Brain microvascular endothelial cell (primary cell): ENCODE results near the gene HNRNPL.
"Not testable (repeated sequence)": the region's sequence is repeated elsewhere in the genome, so short reads cannot be mapped to it uniquely, and the experiment has no call there.

Experiments used
- DNase-seq: peaks from one replicate; pipeline ENCODE4 v3.0.0-alpha.2; 2020
- H3K27ac ChIP-seq: fragments of 250-450 bp; sonication (Bioruptor Pico); 2 replicates; pipeline ENCODE4 v1.5.1; 2020; ENCODE audit warnings: mild to moderate bottlenecking, moderate library complexity
- H3K27me3 ChIP-seq: fragments of 250-450 bp; sonication (Bioruptor Pico); replicated peaks from 2 replicates; pipeline ENCODE4 v1.5.1; 2020; ENCODE audit warnings: mild to moderate bottlenecking
- H3K36me3 ChIP-seq: fragments of 250-450 bp; sonication (Bioruptor Pico); replicated peaks from 2 replicates; pipeline ENCODE4 v1.5.1; 2020; ENCODE audit warnings: mild to moderate bottlenecking
- H3K4me3 ChIP-seq: 2 replicates; pipeline ENCODE4 v1.5.1; 2011; ENCODE audit warnings: low read depth, mild to moderate bottlenecking, control low read depth, low read length, moderate library complexity
- in situ Hi-C: cut with HindIII; loops from 2 replicates; pipeline ENCODE4 v1.10.0; 2017; ENCODE audit warnings: low sequenced_read_pairs, low pct_ligation_motif_present
- TF ChIP-seq, protein P1 (sequence below): IDR thresholded peaks from 2 replicates; pipeline ENCODE4 v1.5.1; 2011; ENCODE audit warnings: low read depth, mild to moderate bottlenecking, moderate library complexity, low read length, control low read depth, inconsistent platforms; ENCODE audit errors: missing control alignments

HNRNPL gene

DNA sequence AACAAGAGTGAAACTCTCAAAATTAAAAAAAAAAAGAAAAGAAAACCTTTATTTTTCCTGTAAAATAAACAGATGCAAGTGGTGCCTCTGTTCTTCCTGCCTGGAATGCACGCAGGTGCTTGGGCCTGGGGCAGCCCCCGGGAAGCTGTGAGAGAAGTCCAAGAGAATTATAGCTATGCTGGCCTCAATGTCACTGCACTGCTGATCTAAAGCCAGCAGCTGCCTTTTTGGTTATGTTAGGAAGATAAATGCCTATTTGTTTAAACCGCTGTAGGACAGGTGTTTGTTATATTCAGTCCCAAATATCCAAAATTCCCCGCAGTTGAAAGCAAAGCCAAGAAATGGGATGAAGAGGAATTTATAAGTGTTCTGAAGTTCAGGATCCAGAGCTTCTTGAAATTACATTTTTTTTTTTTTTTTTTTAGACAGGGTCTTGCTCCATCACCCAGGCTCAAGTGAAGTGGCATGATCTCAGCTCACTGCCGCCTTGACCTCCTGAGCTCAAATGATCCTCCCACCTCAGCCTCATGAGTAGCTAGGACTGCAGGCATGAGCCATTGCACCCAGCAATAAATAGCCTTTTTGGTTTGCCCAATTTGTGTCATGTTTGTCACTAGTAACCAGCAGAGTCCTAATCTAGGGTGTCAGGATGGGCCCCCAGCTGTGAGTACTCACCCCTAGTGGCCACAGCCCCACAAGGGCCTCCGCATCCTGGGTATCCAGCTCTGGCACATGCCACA lies 26.0 kb upstream of the HNRNPL start:
- Histone ChIP-seq H3K27ac (no peak overlapping the region), H3K4me3 (no peak overlapping the region), H3K36me3 (no peaks in the 10 kb centered on the region), H3K27me3 (no peaks in the 10 kb centered on the region)
- in situ Hi-C loops: no loop called here
- TF ChIP-seq, protein P1, sequence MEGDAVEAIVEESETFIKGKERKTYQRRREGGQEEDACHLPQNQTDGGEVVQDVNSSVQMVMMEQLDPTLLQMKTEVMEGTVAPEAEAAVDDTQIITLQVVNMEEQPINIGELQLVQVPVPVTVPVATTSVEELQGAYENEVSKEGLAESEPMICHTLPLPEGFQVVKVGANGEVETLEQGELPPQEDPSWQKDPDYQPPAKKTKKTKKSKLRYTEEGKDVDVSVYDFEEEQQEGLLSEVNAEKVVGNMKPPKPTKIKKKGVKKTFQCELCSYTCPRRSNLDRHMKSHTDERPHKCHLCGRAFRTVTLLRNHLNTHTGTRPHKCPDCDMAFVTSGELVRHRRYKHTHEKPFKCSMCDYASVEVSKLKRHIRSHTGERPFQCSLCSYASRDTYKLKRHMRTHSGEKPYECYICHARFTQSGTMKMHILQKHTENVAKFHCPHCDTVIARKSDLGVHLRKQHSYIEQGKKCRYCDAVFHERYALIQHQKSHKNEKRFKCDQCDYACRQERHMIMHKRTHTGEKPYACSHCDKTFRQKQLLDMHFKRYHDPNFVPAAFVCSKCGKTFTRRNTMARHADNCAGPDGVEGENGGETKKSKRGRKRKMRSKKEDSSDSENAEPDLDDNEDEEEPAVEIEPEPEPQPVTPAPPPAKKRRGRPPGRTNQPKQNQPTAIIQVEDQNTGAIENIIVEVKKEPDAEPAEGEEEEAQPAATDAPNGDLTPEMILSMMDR: no peak
- DNase-seq: no peak

DNA sequence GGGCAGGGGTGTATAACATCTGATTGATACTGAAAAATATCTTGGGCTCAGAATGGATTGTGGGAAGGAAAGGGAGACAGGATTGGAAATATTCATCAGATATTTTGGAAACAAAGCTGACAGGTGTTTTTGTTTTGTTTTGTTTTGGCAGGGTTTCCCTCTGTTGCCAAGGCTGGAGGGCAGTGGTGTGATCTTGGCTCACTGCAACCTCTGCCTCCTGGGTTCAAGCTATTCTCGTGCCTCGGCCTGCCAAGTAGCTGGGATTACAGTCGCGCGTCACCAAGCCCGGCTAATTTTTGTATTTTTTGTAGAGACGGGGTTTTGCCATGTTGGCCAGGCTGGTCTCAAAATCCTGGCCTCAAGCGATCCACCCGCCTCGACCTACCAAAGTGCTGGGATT lies 23.6 kb upstream of the HNRNPL start:
- DNase-seq, H3K36me3 ChIP-seq, H3K27me3 ChIP-seq, H3K27ac ChIP-seq, H3K4me3 ChIP-seq, in situ Hi-C loops: not testable (repeated sequence)

DNA sequence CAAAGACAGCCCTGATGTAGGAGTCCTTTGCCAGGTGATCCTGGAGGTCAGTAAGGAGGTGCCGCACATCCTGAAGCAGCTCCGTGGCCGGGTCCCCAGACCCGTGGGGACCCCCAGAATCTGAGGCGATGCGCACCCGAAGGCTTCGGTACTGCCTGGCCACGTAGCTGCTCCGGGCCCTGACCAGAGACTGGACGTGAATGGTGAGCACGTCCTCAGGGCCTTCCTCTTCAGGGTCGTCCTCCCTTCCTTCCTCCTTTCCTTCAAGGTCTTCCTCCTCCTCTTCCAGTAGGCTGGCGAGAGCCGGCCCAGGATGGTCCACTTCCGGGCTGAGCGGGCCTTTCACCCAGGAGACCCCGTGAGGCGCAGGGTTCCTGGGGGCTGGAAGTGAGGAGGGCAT lies 20.8 kb upstream of the HNRNPL start:
- Histone ChIP-seq H3K36me3 (no peaks in the 10 kb centered on the region), H3K4me3 (no peak overlapping the region), H3K27me3 (no peaks in the 10 kb centered on the region), H3K27ac (no peak overlapping the region)
- TF ChIP-seq, protein P1: no peak
- in situ Hi-C loops: no loop called here
- DNase-seq: no peak

DNA sequence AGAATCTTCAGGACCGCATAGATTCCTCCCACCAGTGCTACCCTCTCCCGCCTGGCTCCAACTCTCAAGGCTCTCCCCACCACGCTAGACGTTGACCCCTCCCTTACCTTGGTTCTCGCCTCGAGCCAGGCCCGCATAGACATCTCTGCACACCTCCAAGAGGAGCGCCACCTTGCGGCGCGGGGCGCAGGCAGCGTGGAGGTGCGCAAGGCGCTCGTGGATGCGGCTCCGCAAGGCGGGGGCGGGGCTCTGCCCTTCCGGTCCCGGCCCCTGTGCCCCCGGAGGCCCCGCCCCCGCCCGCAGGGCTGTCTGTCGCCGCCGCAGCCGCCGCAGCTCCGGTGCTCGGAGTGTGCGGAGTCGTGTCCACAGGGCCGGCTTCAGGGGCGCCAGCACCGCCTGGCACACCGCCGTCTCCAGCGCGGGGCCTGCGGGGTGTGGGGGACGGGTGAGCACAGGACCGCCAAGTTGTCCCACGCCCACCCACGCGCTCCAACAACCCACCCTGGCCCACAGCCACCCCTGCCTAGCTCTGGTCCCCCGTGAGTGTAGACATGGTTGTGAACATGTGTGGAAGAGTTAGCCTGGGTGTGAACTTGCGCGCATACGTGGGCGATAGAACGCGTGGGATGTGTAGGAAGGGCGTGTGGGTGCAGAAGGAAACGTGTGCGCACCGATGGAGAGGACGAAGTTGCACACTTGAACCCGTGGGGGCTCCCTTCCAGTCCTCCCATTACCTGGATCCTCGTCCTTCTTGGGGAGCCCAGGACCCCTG lies 20.2 kb upstream of the HNRNPL start:
- H3K36me3 ChIP-seq: no peaks in the 10 kb centered on the region
- H3K27ac ChIP-seq: no peak overlapping the region
- in situ Hi-C loops: no loop called here
- peak; percentile 18 for DNase-seq
- TF ChIP-seq, protein P1: peak; percentile 80
- H3K4me3 ChIP-seq: peak overlapping the region; percentile 52
- H3K27me3 ChIP-seq: no peaks in the 10 kb centered on the region

DNA sequence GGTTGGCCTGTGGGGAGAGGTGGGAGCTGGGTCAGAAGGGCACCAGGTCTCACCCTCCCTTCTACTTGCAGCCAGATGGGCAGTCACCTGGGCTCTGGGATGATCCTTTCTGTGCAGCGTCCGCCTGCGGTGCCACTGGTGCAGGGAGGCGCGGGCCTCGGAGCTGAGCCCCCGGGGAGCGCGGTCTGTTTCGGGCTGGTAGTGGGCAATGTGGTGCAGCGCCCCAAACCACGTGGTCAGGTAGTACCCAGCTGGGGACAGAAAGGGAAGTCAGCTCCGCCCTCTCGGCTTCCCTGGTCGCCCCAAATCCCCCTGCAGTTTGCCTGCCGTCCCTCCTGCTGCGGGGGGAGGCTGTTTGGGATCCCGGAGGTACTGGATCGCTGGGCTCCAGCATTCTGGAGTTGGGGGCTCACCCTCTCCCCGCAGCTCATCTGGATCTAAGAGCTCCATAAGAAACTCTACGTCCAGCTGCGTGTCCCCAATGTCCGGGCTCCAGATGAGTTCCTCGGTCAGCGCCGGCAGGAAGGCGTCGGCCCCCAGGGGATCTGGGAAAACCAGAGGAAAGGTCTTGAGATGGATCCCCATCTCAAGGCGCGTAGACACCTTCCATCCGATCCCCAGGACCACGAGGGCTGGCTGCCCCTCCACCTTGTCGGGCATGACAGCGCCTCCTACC lies 19.5 kb upstream of the HNRNPL start:
- in situ Hi-C loops: no loop called here
- no peak for DNase-seq
- peak overlapping the region; percentile 52 for H3K4me3 ChIP-seq
- TF ChIP-seq, protein P1: no peak
- no peaks in the 10 kb centered on the region for H3K27me3 ChIP-seq
- H3K36me3 ChIP-seq: no peaks in the 10 kb centered on the region
- H3K27ac ChIP-seq: no peak overlapping the region

DNA sequence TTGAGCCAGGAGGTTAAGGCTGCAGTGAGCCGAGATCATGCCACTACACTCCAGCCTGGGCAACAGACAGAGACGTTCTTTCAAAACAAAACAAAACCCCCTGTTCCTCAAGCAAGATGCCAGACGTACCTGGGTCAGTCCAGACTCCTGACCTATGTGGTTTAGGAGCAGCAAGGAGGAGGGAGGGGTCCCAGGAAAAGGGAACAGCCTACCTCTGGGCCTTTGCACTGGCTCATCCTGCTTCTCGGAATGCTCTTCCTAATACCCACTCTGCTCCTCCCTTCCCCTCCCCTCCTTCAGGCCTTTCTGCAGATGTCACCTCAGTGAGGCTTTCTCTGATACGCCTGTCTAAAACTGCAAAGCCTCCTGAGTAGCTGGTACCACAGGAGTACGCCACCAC lies 18.8 kb upstream of the HNRNPL start:
- in situ Hi-C loops: no loop called here
- Histone ChIP-seq H3K27ac (no peak overlapping the region), H3K27me3 (no peaks in the 10 kb centered on the region), H3K4me3 (no peak overlapping the region), H3K36me3 (no peaks in the 10 kb centered on the region)
- no peak for DNase-seq
- TF ChIP-seq, protein P1: no peak
